WTC11 (cell line): Measurements from ENCODE around the gene MLN.

ENCODE experiments used
- ATF6 ChIP-seq: sonication (generic); formaldehyde crosslinking; IDR thresholded peaks from 2 replicates; pipeline ENCODE4 v1.8.1; 2023; ENCODE audit warnings: mild to moderate bottlenecking, missing genetic modification reagents
- CTCF ChIP-seq: fragments of 200-600 bp; IDR thresholded peaks from 2 replicates; pipeline ENCODE4 v1.8.0; 2022; ENCODE audit warnings: antibody characterized with exemption
- ESRRA ChIP-seq: sonication (generic); formaldehyde crosslinking; IDR thresholded peaks from 2 replicates; pipeline ENCODE4 v1.8.1; 2022; ENCODE audit warnings: mild to moderate bottlenecking, missing genetic modification reagents, borderline replicate concordance
- FOXJ3 ChIP-seq: sonication (generic); formaldehyde crosslinking; IDR thresholded peaks from 2 replicates; pipeline ENCODE4 v1.9.0; 2021; ENCODE audit warnings: missing genetic modification reagents, mild to moderate bottlenecking, borderline replicate concordance
- GRHL2 ChIP-seq: fragments of 250-450 bp; sonication (Bioruptor Pico); IDR thresholded peaks from 2 replicates; pipeline ENCODE4 v1.8.0; 2022; ENCODE audit warnings: mild to moderate bottlenecking, moderate library complexity; ENCODE audit not compliant: insufficient replicate concordance, severe bottlenecking
- JUN ChIP-seq: sonication (generic); formaldehyde crosslinking; IDR thresholded peaks from 2 replicates; pipeline ENCODE4 v1.8.0; 2023; ENCODE audit warnings: mild to moderate bottlenecking, missing genetic modification reagents
- SP1 ChIP-seq: sonication (generic); formaldehyde crosslinking; conservative IDR thresholded peaks from 2 replicates; pipeline ENCODE4 v1.8.1; 2022; ENCODE audit warnings: missing genetic modification reagents
- USF2 ChIP-seq: sonication (generic); formaldehyde crosslinking; IDR thresholded peaks from 2 replicates; pipeline ENCODE4 v1.8.1; 2023; ENCODE audit warnings: mild to moderate bottlenecking, missing genetic modification reagents, moderate library complexity

GRCh38 chr6:33759887-33760629, 43.7 kb downstream of the MLN start:
- no peak for TF ChIP-seq FOXJ3 (CRISPR knock-in tag)
- no peak for TF ChIP-seq CTCF
- no peak for TF ChIP-seq ATF6 (CRISPR knock-in tag)
- TF ChIP-seq GRHL2 (CRISPR knock-in tag) = no peak
- no peak for TF ChIP-seq JUN (CRISPR knock-in tag)
- no peak for TF ChIP-seq USF2 (CRISPR knock-in tag)
- TF ChIP-seq SP1 (CRISPR knock-in tag) = no peak
- TF ChIP-seq ESRRA (CRISPR knock-in tag) = no peak
